CD4-positive, alpha-beta T cell treated with Interleukin-17A for 1 hour (primary cell): ENCODE measurements around the gene MLIP.

ENCODE experiments used
- DNase-seq: peaks from one replicate; pipeline ENCODE4 v3.0.0-alpha.2; 2020

The MLIP gene

DNA sequence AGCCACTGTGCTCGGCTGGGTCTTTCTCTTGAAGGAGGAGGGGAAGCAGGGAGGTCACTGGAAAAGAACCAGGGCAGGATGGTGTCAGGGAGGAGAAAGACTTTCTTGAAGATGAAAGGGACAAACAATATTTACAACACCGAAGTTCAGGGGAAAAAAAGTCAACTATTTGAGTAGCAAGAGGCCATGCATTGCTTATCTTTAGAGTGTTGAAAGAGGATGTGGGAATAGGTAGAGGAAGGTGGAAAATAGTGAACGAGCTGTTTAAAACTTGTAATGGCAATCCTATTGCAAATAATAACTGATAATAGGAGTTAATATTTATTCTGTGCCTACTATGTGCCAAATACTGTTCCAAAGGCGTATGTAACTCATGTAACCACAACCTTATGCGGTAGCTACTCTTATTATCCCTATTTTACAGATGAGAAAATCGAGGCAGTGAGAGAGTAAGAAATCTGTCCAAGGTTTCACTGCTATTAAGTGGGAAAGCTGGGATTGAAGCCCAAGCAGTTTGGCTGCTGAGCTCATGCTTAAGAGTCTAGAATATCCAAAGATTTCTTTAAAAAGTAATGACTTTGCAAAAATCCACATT lies 12.7 kb upstream of the MLIP start:
- no peak for DNase-seq

DNA sequence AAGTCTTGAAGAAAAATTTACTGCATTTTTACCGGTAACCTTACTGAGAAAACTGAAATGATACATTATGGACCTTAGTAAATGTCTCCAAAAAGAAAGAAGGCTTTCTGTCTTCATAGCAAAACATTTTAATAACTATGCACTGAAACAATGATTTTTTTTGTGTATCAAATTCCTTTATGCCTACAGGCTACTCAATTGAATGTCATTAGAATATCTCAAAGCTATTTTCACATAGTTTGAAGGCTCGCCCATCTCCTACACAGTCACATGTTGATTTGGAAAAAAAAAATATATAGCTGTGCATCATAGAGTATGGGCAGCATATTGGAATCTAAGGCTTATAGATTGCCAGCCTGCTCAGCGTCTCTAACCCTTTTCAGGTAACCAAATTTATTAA lies 12.0 kb upstream of the MLIP start:
- DNase-seq, result no peak

DNA sequence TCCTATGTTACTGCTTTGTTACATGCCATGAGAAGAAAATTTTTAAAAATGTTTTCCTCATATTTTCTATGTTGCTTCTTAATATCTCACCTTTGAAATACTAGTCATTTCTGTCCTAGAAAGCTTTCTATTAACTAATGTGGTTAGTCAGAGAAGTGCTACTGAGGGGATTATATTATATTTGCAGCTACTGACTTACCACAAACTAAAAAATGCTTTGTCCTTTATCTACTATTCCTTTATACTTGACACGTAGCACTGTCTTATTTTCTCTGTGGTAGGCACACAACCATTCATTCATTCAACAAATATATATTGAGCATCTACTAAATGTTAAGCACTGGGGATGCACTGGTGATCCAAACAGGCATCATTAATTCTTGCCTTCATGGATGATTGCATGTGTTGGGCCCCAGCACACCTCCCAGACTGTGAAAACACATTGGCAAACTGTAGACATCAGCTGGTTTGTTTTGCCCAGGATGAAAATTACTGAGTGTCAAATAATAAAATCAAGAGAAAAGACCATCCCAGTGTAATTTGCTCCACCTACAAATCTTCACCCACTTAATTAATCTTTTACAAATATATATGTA lies 10.7 kb upstream of the MLIP start:
- DNase-seq, result no peak

DNA sequence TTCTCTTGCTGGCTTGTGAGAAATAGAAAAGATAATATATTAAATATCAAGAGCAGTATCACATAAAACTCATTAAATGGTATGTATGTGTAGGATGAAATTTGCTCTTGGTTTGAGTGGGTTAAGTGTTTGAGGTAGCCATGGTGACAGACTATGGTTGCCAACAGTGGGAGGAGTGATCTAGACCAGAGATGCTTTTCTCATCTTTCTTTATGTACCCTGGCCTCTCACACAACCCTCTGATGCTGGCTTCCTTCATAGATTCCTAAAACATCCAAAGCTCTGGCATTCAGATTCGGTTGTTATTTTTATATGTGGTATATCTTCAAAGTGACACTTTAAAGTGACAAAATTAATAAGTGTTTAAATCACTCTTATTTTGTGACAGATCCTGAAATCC lies 9.0 kb upstream of the MLIP start:
- no peak for DNase-seq

DNA sequence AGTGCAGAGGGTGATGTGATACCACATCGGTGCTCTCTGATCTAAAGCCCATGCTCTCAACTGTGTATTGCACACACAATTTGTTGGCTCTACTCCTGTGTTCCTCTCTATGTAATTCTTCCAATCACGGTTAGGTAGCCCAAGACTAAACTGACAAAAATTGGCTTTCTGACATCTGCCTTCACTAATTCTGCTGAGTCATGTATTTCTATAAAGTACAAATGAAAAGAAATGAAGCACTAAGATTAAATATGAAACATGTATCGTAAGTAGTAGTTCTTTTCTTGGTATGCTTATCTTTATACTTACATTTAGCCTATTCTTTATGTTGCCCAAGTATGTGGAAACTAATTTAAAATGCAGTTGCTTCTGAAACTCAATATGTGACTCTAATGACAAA lies 7.7 kb upstream of the MLIP start:
- DNase-seq, result no peak

DNA sequence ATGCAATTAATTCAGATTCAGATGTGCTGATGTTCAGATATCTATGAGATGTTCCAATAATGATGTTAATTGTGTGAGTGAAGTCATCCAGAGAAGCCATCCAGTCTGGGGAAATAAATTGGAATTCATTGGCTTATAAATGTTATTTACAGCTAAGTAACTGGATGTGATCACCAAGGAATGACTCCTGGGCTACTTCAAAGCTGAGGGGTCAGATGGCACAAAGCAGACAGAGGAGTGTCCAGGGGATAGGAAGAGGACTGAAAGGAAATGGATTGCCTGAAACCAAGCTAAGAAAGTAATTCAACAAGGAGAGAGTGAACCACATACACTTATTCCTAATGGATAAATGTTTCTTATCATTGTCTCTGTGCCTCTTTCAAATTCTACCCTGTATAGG lies 4.5 kb upstream of the MLIP start:
- no peak for DNase-seq

DNA sequence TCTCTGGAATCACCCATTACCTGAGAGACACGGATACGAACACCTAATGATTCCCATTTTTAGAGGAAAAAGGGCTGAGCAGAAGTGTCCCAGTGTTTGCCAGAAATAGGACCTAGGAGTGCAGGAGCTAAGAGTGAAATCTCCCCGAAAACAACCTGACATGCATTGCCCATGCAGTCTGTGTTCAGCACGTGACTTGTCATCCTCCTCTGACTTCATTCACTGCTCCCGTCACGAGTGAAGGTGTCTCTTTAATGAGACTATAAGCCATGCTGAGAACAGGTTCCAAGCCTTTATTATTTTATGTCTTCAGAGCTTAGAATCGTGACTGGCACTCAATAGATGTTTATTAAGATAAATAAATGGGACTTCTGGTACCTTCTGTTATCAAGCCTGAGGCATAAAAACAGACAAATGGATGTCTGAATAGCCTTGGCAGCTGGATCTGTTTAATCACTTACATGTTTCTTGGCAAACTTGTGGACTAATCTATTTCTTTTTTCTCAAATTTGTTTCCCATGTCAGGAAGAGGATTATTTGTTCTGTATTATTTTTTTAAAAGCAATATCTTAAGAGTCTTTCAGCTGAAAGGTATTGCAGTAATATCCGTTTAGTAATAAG lies 3.7 kb upstream of the MLIP start:
- no peak for DNase-seq

DNA sequence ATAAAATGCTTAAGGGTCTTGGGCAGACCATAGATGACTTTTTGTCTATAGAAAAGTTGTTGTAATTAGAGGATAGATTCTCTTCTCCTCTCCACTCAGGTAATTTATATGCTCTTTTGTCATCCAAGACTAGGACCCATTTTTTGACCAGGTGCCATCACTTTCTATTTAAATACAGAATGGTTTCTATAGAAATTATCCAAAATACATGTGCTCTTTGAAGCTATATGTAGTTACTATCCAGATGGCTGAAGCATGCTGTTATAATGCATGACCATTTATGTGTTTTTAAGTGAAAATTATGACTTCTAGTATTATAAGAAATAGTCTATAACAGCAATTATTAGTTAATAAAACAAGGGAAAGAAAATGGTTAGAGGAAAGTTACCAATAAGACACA lies 3.0 kb upstream of the MLIP start:
- DNase-seq, result no peak

DNA sequence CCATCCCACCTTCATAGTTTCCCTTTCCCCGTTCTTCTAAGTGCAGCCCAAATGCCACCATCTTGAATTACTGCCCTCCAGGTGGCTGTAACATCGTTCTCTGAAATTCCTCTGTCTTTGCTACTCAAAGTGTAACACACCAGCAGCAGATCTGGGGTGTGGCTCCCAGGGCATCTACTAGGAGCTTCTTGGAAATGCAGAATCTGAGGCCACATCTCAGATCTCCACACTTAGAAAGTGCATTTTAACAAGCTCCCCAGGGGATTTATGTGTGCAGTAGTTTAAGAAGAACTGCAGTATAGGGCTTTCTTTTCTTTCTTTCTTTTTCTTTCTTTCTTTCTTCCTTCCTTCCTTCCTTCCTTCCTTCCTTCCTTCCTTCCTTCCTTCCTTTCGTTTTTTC lies 1.7 kb upstream of the MLIP start:
- DNase-seq, result no peak

DNA sequence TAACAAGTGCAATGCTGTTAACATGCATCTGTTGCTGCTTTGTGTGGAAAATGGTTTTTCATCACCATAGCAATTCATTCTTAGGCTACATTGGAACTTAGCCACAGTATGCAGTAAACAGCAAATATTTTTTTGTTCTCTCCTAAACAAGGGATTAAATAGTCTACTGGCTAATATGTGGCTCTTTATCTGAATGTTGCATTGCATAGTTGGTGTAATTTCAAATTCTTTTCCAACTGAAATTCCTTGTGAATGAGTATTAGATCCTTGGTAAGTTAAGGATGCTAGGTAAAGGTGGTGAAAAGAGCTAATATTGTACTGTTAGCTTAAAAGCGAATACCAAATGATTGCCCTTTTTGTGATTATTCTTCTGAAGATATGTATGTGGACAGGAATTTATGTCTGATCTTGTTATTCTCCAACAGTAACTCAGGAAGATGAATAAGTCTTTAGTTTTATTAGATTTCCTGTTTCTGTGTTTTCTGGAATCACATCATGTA lies 958 bp downstream of the MLIP start:
- DNase-seq, result no peak

DNA sequence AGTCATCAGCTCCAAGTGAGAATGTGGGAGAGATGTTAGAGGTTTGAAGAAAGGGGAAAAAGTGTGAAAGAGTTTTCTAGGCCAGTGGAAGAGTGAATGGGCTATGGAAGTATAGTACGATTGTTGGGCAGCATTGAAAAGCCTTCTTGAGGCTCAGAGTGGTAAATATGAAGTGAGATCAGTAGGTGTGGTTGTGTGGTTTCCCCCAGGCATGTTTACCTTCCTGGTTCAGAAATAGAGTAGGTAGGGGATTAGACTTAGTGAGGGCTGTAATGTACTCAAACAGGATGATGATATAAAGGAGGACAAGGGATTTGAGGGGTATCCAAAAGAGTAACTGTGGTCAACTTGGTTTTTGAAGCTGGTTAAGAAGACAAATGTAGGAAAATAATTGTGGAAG lies 3.7 kb downstream of the MLIP start:
- DNase-seq, result no peak

DNA sequence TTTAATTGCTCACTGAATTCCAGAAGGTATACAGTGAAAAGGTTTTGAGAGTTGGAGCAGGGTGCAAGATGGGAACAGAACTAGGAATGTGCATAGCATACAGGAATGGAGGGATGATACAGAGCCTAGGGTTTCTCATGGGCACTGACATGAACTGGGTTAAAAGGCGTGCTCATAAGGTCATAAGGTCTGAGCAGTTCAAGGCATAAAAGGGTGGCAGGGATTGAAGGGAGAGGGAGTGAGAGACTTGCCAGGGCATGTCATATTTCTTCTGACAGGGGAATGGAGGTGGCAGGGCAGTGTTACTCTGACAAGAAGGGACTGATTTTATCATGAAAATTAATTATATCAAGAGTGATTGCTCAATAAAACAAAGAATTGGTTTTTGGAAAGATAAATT lies 4.7 kb downstream of the MLIP start:
- no peak for DNase-seq

DNA sequence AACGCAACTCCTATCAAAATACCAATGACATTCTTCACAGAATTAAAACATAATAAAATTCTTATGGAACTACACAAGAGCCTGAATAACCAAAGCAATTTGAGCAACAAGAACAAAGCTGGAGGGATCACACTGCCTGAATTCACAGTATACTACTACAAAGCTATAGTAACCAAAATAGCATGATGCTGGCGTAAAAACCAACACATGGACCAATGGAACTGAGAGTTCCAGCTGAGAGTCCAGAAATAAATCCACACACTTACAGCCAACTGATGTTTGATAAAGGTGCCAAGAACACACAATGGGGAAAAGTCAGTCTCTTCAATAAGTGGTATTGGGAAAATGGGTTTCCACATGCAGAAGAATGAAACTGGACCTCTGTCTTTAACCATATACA lies 6.9 kb downstream of the MLIP start:
- no peak for DNase-seq

DNA sequence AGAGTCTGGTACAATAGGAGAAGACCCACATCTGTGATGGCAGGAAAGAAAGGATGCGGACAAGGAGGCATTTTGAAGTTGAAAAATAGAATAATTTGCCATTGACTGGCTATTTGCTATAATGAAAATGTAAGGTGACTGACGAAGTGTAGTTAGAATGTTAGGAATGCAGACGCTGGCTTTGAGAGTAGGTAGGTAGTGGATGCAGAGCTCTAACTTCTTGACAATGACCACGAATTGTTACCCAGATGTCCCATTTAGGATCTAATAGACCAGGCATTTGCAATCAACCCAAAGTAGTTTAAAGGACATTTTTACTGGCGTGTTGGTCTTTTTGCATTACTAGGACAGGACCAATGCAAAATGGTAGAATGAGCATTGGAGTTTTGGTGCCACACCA lies 14.2 kb downstream of the MLIP start:
- no peak for DNase-seq

DNA sequence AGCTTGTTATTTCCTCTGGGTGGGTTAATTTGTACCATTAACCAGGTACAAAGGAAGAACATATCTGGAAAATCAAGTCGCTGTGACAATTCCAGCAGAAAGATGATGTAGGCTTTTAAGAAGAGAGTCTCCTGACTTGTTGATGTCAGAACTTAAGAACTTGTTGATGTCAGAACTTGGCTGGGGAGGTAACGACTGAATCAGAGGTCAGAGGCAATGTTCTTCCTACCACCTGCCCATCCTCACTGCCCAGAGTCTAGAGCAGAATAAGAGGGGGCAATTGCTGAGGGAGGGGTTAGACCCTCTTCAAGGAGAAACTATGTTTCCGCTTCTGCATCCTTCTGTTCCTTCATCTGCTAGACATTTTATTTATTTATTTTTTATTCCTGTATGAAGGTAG lies 18.9 kb downstream of the MLIP start:
- no peak for DNase-seq

DNA sequence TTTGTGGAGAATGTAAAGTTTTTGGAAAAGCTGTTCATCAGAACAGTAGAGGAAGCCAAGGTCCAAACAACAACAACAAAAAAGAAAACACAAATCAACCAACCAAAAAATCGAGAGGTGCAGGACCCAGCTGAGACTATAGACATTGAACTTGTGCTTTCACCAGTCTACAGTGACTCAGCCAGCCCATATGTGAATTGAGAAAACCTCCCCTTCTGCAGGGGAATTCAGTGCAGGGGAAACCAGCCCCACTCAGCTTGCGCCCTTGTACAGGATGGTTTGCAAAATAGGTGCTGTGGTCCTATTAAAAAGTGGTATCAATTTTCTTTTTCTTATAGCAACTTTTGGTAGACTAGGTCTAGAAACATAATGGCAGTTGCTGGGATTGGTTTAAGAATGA lies 21.3 kb downstream of the MLIP start:
- no peak for DNase-seq

DNA sequence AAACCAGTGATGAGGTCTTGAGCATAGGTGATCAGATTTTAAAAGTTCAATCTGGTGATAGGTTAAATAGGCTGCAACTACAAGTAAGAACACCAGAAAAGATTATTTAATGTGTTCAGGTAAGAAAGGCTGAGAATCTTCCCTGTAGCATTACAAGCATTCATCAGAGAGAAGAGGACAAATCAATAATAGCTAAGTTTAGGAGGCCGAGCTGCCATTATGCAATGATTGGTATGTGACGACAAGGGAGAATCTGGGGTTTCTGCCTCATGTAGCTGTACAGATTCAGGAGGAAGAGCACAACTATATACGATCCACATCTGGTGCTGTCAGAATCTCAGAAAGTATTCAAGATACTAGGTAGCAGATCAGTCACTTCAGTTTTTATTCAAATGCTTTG lies 21.9 kb downstream of the MLIP start:
- no peak for DNase-seq

DNA sequence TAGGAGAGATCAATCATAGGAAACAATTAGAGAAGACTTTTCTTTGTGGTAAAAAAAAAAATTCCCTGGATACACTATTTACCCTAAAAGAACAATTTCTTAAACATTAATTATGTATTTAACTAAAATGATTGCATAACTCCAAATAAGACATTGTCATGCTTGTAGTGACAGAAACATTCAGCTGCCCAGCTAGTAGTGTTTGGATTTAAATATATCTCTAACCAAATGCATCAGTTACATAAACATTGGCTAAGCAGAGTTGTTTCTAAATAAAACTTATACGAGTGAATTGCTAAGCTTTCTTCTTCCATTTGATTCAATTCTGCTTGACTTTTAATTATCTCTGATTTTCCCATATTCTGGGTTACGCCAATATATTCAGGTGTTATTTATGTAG lies 23.7 kb downstream of the MLIP start:
- no peak for DNase-seq

DNA sequence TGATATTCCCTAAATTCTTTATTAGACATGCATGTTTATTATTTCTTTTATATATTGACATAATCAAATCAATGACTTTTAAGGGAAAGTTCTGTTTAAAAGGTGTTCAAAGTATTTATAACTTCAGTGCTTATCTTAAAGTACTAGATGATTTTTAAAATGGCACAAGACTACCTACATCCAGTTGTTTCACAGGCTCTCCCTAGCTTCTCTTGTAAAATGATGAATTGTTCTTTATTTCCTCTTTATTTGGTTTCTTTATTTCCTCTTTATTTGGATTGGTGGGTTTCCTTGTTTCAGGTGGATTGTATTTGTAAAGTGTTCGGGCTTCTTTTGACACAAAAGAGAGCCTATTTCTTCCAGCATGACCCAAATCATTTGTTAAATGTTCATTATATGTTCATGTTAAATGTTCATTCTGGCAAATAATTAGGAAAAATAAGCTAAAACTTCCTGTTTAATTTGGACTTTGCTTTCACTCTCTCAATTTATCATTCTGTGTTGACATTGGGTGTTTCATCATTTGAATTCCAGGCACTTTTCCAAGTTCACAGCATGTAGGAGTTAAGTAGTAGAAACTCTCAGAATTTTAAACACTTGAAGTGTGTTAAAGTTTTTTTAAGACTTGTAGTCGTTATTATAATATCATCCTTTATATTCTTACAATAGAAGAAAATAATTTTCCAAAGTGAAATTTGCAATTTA lies 24.6 kb downstream of the MLIP start:
- no peak for DNase-seq

DNA sequence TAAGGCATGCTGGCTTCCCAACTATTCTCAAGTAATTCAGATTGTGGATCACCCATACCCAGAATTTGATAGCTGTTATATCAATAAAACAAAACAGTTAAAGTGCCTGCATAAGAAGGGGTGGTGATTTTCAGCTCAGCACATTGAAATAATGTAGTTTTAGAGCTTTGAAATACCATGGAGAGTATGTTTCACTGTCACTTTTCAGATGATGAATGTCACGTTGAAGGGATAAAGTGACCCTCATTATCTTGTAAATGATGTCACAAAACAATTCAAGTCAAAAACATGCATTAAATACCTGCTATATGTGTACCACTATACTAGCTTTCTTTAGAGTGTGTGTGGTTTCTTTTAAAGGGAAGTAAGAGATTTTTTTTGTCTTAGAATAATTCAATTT lies 27.6 kb downstream of the MLIP start:
- no peak for DNase-seq

DNA sequence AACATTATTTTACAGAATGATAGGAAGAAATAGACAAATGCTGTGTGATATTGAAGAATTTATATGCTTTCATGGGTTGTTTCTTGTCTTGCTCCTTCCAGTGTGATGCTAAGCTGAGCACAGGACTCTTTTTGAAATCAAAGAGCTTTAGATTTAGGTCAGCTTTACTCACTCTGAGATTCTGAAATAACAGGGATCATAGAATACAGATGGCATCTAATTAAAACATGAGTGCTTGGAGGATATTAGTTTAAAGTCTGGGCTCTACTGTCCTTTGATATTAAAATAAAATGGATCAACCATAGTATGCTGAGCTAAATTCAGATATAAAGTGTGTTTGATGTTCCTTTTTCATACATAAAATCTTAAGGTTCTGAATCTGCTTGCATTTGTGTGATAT lies 29.6 kb downstream of the MLIP start:
- DNase-seq, result no peak

DNA sequence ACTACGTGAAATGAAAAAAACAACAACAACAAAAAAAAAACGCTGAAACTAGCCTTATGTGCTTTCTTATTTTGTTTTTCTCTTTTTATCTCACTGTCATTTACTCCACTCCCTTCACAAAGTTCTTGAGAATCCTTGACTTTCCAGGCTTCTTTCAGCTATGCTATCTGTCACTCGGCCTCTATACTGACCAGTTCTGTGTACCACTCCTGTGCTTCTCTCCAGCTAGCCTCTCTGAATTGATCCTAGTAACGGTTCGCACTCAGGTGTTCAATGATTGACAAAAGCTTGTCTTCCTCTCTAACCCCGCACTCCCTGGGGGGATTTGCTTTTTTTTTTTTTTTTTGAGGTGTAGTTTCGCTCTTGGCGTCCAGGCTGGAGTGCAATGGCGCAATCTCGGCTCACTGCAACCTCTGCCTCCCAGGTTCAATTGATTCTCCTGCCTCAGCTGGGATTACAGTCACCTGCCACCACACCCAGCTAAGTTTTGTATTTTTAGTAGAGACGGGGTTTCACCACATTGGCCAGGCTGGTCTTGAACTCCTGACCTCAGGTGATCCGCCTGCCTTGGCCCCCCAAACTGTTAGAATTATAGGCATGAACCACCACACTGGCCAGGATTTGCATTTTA lies 31.8 kb downstream of the MLIP start:
- DNase-seq, result no peak

DNA sequence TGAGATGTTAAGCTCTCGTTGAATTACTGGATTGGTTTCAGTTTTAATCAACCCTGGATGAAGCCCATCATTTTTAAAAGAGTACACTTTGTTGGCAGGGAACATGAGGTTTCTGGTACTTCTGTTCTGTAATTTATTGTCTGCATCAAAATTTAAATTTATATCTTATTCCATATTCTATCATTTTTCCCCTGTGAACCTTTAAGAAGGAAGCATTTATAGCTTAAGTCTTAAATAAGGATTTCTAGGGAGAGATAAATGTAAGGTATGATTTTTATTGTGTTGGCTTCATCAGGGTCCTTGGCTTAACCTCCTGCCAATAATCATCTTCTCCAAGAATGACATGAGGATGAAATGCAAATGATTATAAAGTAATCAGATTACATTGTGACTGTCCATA lies 40.6 kb downstream of the MLIP start:
- DNase-seq, result no peak
